ENCODE data around the gene USP49.

The USP49 gene

DNA sequence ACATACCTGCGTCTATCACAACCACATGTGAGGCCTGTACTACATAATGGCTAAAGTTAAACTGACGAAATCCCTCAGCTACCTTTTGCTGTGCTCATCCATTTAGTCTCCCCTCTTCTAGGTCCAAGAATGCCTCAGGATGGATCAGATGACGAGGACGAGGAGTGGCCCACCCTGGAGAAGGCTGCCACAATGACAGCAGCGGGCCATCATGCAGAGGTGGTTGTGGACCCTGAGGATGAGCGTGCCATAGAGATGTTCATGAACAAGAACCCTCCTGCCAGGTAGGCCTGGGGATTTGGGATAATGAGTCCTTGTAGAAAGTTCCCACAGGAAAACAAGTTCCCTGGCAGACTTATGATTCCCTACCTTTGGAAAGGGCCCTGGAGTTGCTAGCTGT lies 32.1 kb upstream of the USP49 start:
- no peak for DNase-seq

DNA sequence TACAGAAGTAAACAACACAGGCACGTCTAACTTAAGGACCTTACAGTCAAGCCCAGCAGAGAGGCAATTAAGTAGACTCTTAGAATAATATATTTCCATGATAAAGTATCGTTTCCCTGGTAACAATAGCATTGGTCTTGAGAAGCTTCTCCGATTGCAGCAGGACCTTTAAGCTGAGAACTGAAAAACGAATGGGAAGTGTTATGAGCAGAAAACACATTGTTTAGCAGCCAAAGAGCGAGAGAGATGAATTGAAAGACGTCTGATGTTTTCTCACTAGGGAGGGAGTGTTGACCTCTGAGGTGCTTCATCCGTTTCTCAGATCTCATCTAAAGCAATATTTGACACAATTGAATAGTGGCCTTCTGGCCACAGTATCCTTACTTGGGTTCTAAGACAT lies 27.0 kb upstream of the USP49 start:
- no peak for DNase-seq

DNA sequence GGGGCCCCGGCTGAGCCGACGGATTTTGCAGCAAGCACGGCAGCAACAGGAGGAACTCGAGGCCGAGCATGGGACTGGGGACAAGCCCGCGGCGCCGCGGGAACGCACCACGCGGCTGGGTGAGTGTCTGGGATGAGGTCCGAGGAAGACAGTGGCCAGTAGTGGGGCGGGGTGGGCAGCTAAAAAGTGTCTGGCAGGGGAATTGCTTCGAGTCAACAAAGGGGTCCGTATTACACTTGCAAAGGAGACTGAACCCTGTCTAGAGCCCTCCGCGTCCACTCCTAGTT lies 26.5 kb upstream of the USP49 start:
- no peak for DNase-seq

DNA sequence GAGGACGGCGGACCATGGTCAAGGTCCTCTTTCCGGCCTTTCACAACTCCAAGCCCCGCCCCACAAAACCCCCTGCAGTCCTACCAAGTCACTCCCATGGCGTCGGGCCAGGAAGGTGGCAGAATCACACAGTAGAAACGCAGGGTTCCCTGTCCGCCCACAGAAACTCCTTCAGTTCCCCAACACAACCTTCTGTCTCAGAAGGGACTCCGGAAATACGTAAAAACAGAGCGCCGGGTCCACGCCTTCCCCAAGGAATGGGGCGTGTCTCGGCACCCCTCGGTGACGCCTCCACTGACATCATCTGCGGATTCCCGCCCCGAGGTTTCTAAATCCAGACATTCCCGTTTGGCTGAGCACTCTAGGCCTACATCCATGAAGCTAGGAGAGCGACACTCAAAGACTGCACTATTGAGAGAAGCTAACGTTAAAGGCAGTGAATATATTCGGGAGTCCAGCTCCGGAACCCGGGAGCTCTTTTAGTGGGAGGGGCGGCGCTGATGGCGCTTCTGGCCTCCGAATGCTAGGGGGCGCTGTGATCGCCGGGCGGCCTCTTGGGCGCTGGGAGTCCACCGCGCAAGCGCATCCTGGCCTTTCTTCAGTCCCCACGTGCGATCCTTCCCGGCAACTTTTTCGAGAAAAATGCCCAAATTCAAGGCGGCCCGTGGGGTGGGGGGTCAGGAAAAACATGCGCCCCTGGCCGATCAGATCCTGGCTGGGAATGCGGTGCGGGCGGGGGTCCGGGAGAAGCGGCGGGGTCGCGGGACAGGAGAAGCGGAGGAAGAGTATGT lies 25.9 kb upstream of the USP49 start, which contains the start of the genes BYSL and MED20:
Gene BYSL, plus strand, starts transcription at position 579 of the 791 bp plus-strand sequence. Its CDS starts 64 bp downstream, at position 643.
Gene MED20, minus strand, starts transcription at position 219 of the 791 bp plus-strand sequence. Its CDS starts 121 bp downstream, at position 98.
- peak; percentile 97 for DNase-seq

DNA sequence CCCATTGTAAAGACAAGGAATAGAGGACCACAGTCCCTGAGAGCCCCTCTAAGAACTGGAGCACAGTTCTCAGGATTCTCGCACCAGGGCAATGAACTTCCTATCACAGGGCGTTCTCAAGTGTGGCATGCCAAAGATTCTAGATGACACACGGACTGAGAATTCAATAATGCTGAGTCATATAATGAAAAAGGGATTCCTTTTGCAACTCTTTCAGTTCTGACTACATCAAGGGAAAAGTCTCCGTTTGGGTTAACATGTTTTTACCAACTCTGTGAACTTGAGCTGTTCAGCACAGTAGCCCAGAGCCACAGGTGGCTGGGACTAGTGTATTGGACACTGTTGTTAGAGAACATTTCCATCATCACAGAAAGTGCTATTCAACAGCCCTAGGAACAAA lies 22.4 kb upstream of the USP49 start:
- DNase-seq = no peak

DNA sequence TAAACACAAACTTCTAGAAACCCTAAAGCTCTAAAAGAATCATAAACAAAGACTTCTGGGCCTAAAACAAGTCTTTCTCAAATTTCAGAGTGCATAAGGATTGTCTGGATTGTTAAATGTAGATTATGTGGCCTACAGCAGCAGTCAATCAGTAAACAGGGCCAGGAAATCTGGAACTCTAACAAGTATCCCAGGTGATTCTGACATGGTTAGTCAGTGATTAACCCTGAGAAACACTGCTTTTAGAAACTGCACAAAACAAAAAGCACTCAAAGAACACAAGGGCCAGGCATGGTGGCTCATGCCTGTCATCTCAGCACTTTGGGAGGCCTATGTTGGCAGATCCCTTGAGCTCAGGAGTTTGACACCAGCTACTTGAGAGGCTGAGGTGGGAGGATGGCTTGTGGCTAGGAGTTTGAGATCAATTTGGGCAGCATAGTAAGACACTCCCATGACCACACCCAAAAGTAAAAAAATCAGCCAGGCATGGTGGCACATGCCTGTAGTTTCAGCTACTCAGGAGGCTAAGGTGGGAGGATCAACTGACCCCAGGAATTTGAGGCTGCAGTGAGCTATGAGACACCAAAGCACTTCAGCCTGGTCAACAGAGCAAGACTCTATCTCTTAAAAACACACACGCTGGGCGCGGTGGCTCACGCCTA lies 19.8 kb upstream of the USP49 start:
- no peak for DNase-seq

DNA sequence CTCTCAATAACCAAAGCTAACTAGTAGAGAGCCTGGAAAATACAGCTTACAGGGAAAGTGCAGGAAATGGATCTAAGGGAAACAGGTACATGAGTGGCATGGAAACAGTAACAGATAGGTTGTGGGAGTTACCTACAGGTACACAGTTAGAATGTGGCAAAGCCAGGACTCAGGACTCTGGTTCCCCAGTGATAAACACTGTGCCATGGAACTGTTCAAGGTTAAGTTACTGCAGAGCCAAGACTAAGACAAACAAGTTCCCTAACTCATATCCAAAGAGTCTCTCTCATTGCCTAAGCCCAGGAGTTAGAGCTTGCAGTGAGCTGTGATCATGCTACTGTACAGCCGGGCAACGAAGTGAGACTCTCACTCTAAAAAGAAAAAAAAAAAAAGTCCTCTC lies 19.2 kb upstream of the USP49 start:
- no peak for DNase-seq

DNA sequence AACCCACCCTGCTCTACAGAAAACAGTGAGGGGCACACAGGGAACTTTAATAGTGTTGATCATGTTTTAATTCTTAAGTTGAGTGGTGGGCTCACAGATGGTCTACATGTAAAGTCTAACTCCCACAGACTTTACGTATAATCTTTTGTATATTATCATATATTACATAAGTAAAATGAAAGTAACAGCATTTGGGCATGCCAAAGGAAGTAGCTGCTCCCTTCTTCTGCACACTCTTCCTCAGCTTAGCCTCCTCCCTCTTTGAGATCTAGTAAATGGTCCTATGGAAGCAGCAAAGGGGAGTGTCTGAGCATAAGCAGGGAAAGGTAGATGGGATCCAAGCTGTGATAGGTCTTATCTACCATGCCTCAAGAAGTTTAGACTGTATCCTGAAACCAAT lies 14.6 kb upstream of the USP49 start:
- no peak for DNase-seq

DNA sequence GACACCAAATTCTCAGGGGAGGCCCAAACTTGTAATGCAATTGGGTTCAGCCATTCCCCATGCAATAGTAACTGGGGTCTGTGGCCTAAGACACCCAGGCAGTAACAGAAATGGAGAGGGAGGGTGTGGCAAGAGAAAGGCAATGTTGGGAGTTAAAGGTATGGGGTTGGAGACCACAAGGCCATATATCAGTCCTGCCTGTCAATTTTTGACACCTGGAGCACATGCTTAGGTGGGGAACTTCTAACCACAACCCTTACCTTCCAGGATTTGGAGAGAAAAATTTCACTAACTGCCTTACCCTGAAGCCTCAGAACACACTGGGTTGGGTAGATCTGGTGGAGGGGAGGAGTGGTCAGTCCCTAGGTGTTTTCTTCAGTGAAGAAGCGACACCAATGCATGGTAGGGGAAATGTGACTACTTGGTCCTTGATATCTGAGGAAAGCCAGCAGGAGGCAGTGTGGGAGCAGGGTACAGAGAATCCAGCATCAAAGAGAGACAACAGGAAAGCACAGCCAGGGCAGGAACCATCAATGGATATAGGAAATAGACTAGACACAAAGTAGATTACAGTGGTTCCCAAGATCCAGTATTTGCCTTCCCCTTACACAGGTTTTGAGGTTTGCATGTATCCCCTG lies 6.8 kb upstream of the USP49 start:
- DNase-seq = peak; percentile 47

DNA sequence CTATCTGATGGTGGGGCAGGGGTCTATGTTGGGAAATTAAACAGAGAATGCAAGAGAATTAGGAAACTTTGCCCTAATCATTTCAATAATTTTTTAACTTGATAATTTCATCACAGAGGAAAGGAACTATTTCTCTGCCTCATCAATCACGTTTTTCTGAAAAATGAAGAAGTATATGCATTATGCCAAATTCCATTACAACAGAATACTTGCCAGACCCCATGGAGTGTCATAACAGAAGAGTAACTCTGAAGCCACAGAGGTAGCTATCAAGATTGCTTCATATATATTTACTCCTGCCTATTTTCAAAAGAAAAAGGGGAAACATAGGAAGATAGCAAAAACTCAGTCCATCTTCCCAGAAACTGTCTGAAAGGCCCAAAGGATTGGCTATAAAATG lies 5.7 kb upstream of the USP49 start:
- DNase-seq = no peak

DNA sequence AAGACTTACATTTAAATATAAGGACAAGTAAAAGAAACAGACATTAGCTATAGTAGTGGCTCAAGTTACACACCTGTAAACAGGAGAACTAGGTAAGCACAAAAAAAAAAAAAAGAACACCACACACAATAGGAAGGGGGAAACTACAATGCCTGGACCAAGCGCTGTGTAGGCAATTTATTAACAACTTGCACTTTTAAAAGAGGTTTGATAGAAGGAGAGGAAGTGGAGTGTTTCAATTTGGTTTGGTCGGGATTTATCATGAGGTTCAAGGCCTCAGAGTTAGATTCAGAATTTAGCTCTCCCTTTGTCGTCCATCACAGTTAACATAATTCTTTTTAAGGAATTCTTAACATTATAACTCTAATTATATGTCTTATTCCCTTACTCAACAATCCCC lies 1.1 kb upstream of the USP49 start:
- DNase-seq = no peak

DNA sequence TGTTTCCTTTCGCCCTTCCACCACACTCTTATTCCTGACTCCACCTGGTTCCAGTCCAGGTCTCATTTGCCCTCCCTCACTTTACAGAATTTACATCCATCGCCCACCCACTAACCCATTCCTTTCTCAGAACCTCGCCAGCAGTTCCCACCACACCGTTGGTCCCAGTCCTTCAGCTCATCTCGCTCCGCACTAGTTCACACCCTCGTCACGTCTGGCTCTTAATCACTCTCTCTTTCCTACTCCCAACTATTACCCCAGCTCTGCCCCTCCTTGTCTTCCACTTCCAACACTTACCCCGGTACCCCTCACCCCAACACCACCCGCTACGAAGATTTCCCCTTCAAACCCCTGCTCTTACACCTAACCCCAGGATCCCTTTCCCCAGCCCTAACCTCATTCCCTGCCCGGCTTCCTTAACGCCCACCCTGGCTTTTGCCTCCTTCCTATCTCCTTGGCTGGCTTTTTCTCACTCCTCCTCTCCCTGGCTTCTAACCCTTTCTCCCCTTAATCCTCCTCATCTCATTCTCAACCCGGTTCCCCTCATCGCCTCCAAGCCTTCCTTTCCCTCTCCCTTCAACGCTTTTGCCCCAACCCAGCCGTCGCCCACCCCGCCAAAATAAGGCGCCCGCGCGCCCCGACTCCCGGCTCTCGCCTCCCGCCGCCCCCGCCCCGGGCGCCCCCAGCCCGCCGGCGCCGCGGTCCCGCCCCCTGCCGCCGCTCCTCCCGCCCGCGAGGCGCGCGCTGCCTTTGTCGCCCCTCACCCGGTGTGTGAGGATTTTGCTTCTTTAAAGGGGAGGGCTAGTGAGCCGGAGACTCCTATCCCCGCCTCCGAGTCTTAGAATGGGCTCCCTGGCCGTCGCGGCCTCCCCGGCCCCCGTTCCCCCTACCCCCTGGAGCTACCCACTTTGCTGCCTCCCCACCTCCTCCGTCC lies 542 bp downstream of the USP49 start:
- DNase-seq = no peak

DNA sequence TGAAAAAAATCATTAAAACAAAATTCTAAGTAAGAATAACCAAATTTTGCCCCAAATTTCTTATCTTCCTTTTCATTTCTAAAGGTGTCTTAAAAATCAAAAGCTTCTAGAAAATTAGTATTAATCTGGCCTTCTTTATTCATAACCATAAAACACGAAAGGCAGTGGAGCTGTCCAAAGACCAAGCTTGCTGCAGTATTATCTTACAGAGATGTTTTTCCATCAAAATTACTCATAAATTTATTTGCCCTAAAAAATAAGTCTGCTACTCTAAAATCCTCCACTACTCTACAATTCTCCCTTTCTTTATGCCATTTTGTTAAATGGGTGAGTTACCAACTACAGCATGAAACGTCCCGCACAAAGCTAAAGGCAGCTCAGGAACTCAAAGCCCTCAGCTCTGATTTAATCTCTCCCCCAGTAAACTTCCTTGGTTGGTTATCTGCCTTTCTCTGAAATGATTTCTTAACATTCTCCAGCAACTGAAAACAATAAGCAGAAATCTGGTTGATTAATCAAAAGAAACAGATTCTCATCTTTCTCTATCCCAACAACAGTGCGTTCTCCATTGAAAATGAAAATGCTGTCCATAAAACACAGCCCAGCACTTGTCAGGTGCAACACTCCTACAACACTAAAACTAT lies 2.1 kb downstream of the USP49 start:
- no peak for DNase-seq

DNA sequence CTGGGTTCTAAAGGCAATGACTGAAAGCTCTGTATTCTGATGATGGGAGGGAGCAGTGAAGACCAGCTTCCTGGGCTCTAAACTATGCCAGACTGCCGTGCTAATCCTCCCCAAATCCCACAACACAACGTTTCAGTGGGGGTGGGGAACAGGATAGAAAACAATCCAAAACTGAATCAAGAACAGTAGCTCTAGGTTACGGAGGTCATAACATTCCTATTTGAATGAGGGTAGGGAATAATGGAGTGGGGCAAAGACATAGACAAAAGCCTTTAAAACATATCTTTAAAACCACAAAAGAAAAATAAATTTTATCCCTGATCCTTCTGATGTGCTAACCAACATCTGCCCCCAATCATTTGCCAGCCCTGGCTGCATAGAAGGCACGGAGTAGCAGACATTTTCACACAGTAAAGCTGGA lies 7.8 kb downstream of the USP49 start:
- DNase-seq = no peak

DNA sequence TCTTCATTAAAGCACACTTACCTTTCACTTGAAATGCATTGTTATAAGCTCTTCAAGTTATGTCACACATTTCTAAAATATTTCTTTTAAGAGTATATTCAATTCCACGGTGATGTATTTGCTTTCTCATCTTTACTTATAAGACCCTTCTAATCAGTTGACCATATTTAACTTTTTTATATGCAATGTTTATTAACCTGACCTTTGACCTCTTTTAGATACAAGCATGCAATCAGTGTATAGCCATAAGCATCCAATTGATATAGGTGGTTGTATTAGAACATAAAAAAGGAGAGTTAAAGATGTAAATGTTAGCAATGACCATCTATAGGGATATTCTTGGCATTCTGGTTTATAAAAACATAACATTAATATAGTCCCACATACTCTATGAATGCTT lies 9.2 kb downstream of the USP49 start:
- DNase-seq = no peak

DNA sequence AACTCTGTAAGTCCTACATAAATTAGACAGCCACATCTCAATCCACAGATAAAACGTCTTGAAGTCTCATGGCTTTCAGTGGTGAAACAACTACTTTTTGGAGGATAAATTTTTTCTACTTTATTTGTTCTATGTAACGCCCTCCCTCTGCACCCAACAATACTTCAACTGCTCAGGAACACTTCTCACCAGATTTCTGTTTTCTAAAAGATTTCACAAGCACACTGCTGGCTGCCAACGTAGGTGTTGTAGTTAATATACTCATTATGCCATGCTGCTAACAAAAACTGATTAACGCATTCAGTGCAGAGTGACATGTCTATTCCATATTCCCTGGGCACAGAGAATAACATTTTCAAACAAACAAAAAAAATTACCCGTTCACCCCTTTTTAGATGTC lies 10.2 kb downstream of the USP49 start:
- DNase-seq = no peak

DNA sequence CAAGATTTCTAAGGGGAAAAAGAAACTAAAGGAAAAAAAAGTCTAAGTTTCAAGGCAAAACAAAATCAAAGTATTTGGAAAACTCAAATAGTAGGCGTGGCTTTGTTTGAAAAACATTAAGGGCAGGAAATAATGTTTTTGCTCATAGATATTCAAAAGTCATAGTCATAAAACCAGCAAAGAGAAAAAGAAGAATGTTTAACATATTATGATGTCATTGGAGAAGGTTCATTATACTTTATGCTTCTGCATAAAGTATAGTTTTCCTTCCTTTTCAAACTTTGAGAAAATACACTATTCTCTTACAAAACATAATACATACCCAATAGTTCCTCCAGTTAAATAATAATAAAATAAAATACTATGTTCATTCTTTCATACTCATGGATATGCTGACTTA lies 13.7 kb downstream of the USP49 start:
- no peak for DNase-seq

DNA sequence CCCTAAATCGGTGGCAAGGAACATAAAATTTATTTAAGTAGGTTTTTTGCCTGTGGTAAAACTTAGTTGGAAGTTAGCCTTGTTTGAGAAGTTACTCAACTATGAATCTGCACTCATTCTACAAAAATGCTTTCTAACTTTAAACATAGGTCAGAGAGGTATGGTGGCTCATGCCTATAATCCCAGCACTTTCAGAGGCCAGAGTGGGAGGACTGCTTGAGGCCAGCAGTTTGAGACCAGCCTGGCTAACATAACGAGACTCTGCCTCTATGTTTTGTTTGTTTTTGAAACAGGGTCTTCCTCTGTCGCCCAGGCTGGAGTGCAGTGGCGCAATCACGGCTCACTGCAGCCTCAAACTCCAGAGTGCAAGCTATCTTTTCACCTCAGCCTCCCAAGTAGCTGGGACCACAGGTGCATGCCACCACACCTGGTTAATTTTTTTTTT lies 16.2 kb downstream of the USP49 start:
- no peak for DNase-seq

DNA sequence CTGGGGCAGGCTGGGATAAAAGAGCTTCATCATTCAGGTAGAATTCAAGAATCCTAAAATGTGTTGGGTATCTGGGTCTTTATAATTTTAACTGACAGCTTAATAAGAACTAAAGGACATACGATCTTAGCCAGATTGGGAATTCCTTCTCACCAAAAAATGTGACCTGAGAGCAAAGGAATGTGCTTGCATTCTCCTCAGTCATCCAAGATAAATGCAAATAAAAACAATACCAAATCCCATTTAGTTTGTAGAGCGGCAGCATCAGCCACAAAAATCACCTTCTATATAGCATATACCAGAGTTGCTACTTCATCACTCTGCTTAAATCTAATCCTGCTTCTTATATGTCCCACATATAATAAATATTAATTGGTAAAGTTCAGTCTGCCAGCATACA lies 16.9 kb downstream of the USP49 start:
- DNase-seq = no peak

DNA sequence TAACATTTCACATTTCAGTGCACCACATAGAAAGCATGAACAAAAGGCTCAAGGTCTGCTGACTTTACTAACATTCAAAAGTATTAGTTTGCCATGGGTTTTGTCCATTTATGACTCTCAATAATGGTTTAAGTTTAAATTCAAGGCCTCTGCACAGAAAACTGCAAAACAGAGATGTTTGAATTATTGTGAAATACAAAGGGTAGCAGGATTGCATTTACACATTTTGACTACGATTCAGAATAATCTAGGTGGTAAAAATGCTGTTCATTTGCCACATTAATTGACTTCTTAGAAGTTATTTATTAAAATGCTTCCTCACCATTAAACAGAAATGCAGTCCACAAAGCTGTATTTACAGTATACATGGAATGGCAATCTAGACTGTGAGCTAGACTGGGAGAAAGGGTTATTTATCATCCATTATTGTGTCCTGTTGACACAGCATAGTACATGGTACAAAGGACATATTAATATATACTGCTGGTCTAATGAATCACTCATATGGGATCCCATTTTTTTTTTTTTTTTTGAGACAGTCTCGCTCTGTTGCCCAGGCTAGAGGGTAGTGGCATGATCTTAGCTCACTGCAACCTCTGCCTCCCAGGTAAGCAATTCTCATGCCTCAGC lies 18.0 kb downstream of the USP49 start:
- DNase-seq = no peak

DNA sequence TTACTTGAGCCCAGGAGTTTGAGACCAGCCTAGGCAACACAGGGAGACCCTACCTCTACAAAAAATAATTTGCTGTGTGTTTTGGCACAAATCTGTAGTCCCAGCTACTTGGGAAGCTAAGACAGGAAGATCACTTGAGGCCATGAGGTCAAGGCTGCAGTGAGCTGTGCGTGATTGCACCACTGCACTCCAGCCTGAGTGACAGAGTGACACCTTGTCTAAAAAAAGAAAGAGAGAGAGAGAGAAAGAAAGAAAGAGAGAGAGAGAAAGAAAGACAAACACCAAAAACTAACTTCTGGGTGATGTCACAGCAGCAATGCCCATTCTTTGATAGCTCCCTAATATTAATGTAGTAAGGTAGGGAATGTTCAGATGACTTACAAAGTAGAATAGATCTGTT lies 20.4 kb downstream of the USP49 start:
- peak; percentile 11 for DNase-seq

DNA sequence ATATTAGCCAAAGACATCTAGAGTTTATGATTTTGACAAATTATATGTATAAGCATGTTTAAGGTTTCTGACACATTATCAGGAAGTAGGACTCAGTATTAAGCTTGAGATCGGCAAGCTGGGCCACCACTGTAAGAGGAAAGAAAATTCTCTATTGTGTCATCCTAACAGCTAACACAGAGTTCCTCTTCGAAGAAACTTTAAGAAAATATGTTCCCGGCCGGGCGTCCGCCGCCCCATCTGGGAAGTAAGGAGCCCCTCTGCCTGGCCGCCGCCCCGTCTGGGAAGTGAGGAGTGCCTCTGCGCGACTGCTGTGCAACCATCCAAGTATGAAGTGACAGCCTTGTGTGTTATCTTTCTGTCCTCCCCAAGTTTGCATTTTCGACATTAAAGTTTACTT lies 23.0 kb downstream of the USP49 start:
- DNase-seq = peak; percentile 53

All from MV-4-11 (cell line).